HL-60 (cell line): ENCODE measurements around the gene SF3B2.

Experiments
- DNase-seq, 2 experiments: peaks; one replicate each; pipeline ENCODE4 v3.0.0-alpha.2; 2010 to 2020; ENCODE audit warnings: low read depth in 1 of 2, low spot score in 1 of 2
- H3K27ac ChIP-seq: fragments of 250-450 bp; sonication (Bioruptor Pico); replicated peaks from 2 replicates; pipeline ENCODE4 v1.5.1; 2020; ENCODE audit warnings: mild to moderate bottlenecking, moderate library complexity
- H3K27me3 ChIP-seq: fragments of 250-450 bp; sonication (Bioruptor Pico); 2 replicates; pipeline ENCODE4 v1.5.1; 2021; ENCODE audit warnings: mild to moderate bottlenecking, moderate library complexity; ENCODE audit not compliant: insufficient read depth, poor library complexity, severe bottlenecking
- H3K4me3 ChIP-seq: replicated peaks from 2 replicates; pipeline ENCODE4 v1.5.1; 2011; ENCODE audit warnings: mild to moderate bottlenecking, control low read depth, low read length; ENCODE audit not compliant: insufficient read depth
- CTCF ChIP-seq: IDR thresholded peaks from one replicate; pipeline ENCODE4 v1.5.1; 2011; ENCODE audit warnings: low read length, control low read depth, inconsistent platforms; ENCODE audit not compliant: insufficient read depth
- GABPA ChIP-seq: IDR thresholded peaks from 2 replicates; pipeline ENCODE4 v1.6.1; 2012; ENCODE audit warnings: low read depth
- POLR2AphosphoS5 ChIP-seq: IDR thresholded peaks from 2 replicates; pipeline ENCODE4 v1.6.1; 2012; ENCODE audit warnings: low read depth
- REST ChIP-seq: IDR thresholded peaks from 2 replicates; pipeline ENCODE4 v1.6.1; 2012; ENCODE audit warnings: low read depth; ENCODE audit not compliant: insufficient replicate concordance
- SPI1 ChIP-seq: IDR thresholded peaks from 2 replicates; pipeline ENCODE4 v1.6.1; 2012; ENCODE audit warnings: low read depth, mild to moderate bottlenecking, borderline replicate concordance

Gene SF3B2

GRCh38 chr11:66052664-66052982 is 459 bp downstream of the SF3B2 start:
- Histone ChIP-seq H3K27ac (peak overlapping the region; percentile 79), H3K27me3 (no peaks in the 10 kb centered on the region), H3K4me3 (peak overlapping the region; percentile 100)
- TF ChIP-seq CTCF: no peak
- no peak for DNase-seq

GRCh38 chr11:66055021-66055420 is 2.9 kb downstream of the SF3B2 start:
- Histone ChIP-seq H3K4me3 (no peak overlapping the region), H3K27ac (no peak overlapping the region), H3K27me3 (no peaks in the 10 kb centered on the region)
- TF ChIP-seq GABPA (no peak), POLR2AphosphoS5 (no peak), SPI1 (no peak), REST (no peak), CTCF (no peak)
- DNase-seq: no peak

- no peak overlapping the region for H3K27ac ChIP-seq
- H3K27me3 ChIP-seq: no peaks in the 10 kb centered on the region
- no peak overlapping the region for H3K4me3 ChIP-seq
- TF ChIP-seq REST: no peak
- no peak for TF ChIP-seq SPI1
- no peak for DNase-seq
Observed at GRCh38 chr11:66056501-66056900, 4.3 kb downstream of the SF3B2 start.

- no peak for DNase-seq
- Histone ChIP-seq H3K27me3 (no peaks in the 10 kb centered on the region), H3K4me3 (no peak overlapping the region), H3K27ac (no peak overlapping the region)
- TF ChIP-seq SPI1: no peak
- TF ChIP-seq CTCF: no peak
- no peak for TF ChIP-seq GABPA
- no peak for TF ChIP-seq POLR2AphosphoS5
- no peak for TF ChIP-seq REST
Observed at GRCh38 chr11:66059966-66060680, 8.0 kb downstream of the SF3B2 start.
